NCI-H2227 (cell line): ENCODE data around the gene NOL9.
"Not testable (repeated sequence)": the region's sequence is repeated elsewhere in the genome, so short reads cannot be mapped to it uniquely, and the experiment has no call there.

Experiments used
- DNase-seq: peaks from one replicate; lab custom pipeline; 2025; ENCODE audit not compliant: unreplicated experiment; lab: John Stamatoyannopoulos, UW

The NOL9 gene

GRCh38 chr1:6505367-6506209 is 48.7 kb downstream of the NOL9 start:
- no peak for DNase-seq

- no peak for DNase-seq
These were observed 49.4 kb downstream of the NOL9 start for GRCh38 chr1:6504887-6505286.

GRCh38 chr1:6503884-6504602 is 50.3 kb downstream of the NOL9 start:
- no peak for DNase-seq

- no peak for DNase-seq
These were observed 52.1 kb downstream of the NOL9 start for GRCh38 chr1:6502000-6502891.

GRCh38 chr1:6501279-6501813 is 53.0 kb downstream of the NOL9 start:
- no peak for DNase-seq

- no peak for DNase-seq
These were observed 53.6 kb downstream of the NOL9 start for GRCh38 chr1:6500544-6501278.

- no peak for DNase-seq
These were observed 55.0 kb downstream of the NOL9 start for GRCh38 chr1:6499296-6499695.

GRCh38 chr1:6498576-6499111 is 55.7 kb downstream of the NOL9 start:
- no peak for DNase-seq

GRCh38 chr1:6497867-6498575 is 56.3 kb downstream of the NOL9 start:
- no peak for DNase-seq

- peak; percentile 84 for DNase-seq
These were observed 57.0 kb downstream of the NOL9 start for GRCh38 chr1:6497215-6497866.

GRCh38 chr1:6496890-6497214 is 57.5 kb downstream of the NOL9 start:
- no peak for DNase-seq

GRCh38 chr1:6496365-6496721 is 58.0 kb downstream of the NOL9 start:
- no peak for DNase-seq

GRCh38 chr1:6495540-6496364 is 58.6 kb downstream of the NOL9 start:
- DNase-seq, result no peak

GRCh38 chr1:6495041-6495441 is 59.3 kb downstream of the NOL9 start:
- no peak for DNase-seq

- DNase-seq, result no peak
These were observed 59.7 kb downstream of the NOL9 start for GRCh38 chr1:6494627-6495026.

- DNase-seq, result not testable (repeated sequence)
These were observed 60.5 kb downstream of the NOL9 start for GRCh38 chr1:6493834-6494223.

GRCh38 chr1:6491966-6492365 is 62.3 kb downstream of the NOL9 start:
- DNase-seq, result no peak

GRCh38 chr1:6491480-6491962 is 62.8 kb downstream of the NOL9 start, which contains the start of gene PLEKHG5:
Gene PLEKHG5, minus strand, starts transcription at chr1:6491667. Its CDS starts 14,096 bp downstream, at chr1:6477571.
- DNase-seq, result no peak
